ENCODE data around the gene CAPN5.

GRCh38 chr11:77074205-77074604 is 7.4 kb downstream of the CAPN5 start:
- TF ChIP-seq CTCF (IDR thresholded peaks at IDR 0.05; ENCODE audit: control extremely low read depth in 1 of 3, insufficient read depth in 1 of 3, low read depth in 1 of 3, low read length in 3 of 3) (no peak), JUND (IDR thresholded peaks at IDR 0.05; ENCODE audit: low read length) (no peak), HDAC2 (IDR thresholded peaks at IDR 0.05; ENCODE audit: borderline replicate concordance in 1 of 2, low read depth in 2 of 2, low read length in 2 of 2) (no peak)
